ENCODE data around the gene PEX11B. TPM values are rescaled to one million over a fixed set of nuclear protein-coding genes. Genes with fewer than 3 reads are reported as not detected.

Gene PEX11B
- total RNA-seq, 1 donor from 2014 or later = 20.7 TPM

DNA sequence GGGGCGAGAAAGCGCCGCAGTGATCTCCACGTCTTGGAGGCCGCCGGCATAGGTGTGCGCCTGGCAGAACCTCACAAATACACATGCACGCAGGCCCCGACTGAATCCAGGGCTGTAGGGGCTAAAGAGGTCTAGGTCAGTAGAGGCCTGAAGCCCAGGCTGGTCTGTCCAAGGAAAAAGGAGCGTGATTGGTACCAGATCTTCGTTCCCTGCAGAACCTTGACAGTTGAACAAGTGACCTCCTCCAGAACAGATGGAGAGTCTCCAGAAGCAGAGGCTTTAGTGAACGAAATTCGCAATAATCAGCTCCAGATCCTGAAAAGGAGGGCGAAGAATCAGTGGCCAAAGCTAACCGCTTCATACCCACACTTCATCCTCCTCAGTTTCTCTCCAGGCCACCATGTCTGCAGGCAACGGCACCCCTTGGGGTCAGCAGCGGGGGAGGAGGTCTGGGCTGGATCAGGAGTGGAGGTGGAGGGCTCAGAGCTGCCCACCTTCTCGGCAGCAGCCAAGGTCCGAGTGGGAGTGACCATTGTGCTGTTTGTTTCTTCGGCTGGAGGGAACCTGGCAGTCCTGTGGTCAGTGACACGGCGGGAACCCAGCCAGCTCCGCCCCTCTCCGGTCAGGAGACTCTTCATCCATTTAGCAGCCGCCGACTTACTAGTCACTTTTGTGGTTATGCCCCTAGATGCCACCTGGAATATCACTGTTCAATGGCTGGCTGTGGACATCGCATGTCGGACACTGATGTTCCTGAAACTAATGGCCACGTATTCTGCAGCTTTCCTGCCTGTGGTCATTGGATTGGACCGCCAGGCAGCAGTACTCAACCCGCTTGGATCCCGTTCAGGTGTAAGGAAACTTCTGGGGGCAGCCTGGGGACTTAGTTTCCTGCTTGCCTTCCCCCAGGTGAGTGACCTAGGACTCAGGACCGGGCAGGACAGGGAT lies 749 bp upstream of the PEX11B start:
- peak; percentile 35 for ATAC-seq
- DNase-seq (ENCODE audit: low spot score) = peak; percentile 75
- intact Hi-C loops (cut with DNase I) = no loop called here

- no peak for ATAC-seq
Observed at GRCh38 chr1:145917595-145917994, 922 bp downstream of the PEX11B start.

DNA sequence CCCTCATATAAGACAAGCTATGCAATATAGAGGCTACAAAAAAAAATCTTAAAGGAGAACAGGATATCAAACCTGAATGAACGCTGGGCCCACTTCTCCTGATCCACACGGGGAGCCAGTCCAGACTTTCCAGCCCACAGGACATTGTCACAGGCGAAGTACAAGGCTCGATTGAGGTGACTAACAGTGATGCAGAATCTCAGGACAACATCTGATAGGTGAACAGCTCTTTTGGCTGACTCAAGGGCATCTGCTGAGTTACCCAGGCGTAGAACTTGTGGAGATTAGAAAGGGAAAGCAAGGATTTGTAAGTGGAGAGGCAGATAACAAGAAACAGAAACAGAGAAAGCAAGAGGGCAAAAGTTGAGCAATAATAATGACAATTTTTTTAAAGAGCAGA lies 1.8 kb downstream of the PEX11B start:
- no peak for DNase-seq (ENCODE audit: low spot score)
- intact Hi-C loops (cut with DNase I) = no loop called here

More at GRCh38 chr1:145917595-145917994, 922 bp downstream of the PEX11B start:
- intact Hi-C loops (cut with DNase I) = no loop called here
- DNase-seq (ENCODE audit: low spot score) = no peak

GRCh38 chr1:145912128-145912641 lies 6.3 kb downstream of the PEX11B start:
- intact Hi-C loops (cut with DNase I) = no loop called here
- no peak for ATAC-seq
- no peak for DNase-seq (ENCODE audit: low spot score)

More for the DNA sequence above, 1.8 kb downstream of the PEX11B start:
- ATAC-seq = no peak

DNA sequence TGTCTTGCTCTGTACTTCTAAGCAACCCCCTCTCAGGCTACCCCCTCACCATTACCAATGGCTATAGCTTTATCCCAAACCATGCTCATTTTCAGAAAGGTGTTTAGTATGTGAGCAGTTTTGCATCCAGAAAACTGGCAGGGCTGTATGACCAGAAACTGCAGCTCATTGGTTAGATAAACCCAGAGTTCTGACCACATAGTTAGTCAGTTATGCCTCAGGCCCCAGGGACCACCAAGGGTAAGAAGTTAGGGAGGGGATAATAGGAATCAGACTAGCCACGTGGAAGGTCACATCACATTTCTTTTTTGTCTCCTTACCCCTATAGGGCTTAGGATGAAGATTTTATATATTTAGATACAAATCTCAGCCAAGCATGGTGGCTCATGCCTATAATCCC lies 9.9 kb downstream of the PEX11B start:
- intact Hi-C loops (cut with DNase I) = no loop called here

GRCh38 chr1:145906954-145907753 lies 11.4 kb downstream of the PEX11B start:
- intact Hi-C loops (cut with DNase I) = no loop called here
- ATAC-seq = no peak
- peak; percentile 45 for DNase-seq (ENCODE audit: low spot score)

More for the DNA sequence above, 9.9 kb downstream of the PEX11B start:
- DNase-seq (ENCODE audit: low spot score) = no peak
- ATAC-seq = no peak

- ATAC-seq (no peak), DNase-seq (ENCODE audit: low spot score) (no peak)
- intact Hi-C loops (cut with DNase I) = no loop called here
Observed at GRCh38 chr1:145901312-145902021, 17.1 kb downstream of the PEX11B start.

DNA sequence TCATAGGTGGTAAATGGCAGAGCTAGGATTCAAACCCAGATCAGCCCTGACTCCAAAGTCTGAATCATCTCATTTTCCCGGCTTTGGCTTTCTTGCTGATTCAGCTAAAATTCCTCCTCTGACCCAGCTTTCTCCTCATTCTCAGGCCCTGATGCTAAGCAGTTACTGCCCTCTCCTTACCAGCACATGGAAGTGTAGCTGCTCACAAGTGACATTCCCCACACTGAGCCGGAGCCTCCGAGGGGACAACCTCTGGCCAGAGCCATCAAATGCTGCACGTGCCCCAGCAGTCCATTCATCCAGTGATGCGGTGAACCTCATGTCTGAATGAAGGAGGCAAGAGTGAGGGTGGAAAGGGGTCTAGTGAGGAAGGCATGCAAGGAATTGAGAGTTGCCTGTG lies 19.8 kb downstream of the PEX11B start:
- DNase-seq (ENCODE audit: low spot score) (no peak), ATAC-seq (no peak)
- intact Hi-C loops (cut with DNase I) = no loop called here

- ATAC-seq (no peak), DNase-seq (ENCODE audit: low spot score) (no peak)
- intact Hi-C loops (cut with DNase I) = no loop called here
Observed at GRCh38 chr1:145897969-145898368, 20.5 kb downstream of the PEX11B start.

- intact Hi-C loops (cut with DNase I) = no loop called here
- ATAC-seq (no peak), DNase-seq (ENCODE audit: low spot score) (no peak)
Observed at GRCh38 chr1:145895471-145895870, 23.0 kb downstream of the PEX11B start.

DNA sequence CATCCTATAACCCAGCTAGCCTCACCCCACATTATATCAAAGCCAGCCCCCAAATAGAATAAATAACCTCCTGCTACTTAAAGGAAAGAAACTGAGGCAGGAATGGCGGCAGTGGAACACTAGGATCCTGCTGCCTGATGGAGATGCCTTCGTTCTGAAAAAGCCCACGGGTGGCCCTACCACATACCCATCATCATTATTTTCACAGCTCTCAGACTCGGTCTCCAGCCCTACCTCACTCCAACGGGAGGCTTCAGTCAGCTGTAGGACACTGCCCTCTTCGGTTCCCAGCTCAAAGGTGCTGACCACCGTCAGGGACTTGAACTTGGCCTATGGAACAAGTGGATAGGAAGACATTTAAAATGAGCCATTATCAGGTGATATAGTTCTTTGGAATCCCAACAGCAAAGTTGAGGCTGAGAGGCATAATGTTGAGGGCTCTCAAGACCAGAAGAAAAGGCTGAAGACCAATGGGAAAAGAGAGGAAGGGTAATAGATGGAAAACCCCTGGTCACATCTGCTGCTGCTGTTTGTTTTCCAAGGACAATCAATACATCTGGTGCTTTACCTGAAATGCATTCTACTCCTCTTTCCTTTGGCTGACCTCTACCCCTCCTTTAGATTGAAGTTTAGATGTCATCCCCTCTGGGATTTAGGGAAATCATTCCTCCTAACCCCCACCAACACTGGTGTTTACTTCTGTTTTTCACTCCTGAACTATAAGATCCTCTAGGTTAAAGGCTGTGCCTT lies 25.0 kb downstream of the PEX11B start:
- intact Hi-C loops (cut with DNase I) = no loop called here
- DNase-seq (ENCODE audit: low spot score) (no peak), ATAC-seq (no peak)

GRCh38 chr1:145892486-145893087 lies 25.9 kb downstream of the PEX11B start:
- intact Hi-C loops (cut with DNase I) = no loop called here
- ATAC-seq (peak; percentile 45), DNase-seq (ENCODE audit: low spot score) (no peak)

- DNase-seq (ENCODE audit: low spot score) (peak; percentile 96), ATAC-seq (peak; percentile 96)
- intact Hi-C loops (cut with DNase I) = no loop called here
Observed at GRCh38 chr1:145891587-145892485, 26.7 kb downstream of the PEX11B start.

GRCh38 chr1:145891143-145891542 lies 27.4 kb downstream of the PEX11B start:
- ATAC-seq (peak; percentile 20), DNase-seq (ENCODE audit: low spot score) (no peak)
- intact Hi-C loops (cut with DNase I) = no loop called here

DNA sequence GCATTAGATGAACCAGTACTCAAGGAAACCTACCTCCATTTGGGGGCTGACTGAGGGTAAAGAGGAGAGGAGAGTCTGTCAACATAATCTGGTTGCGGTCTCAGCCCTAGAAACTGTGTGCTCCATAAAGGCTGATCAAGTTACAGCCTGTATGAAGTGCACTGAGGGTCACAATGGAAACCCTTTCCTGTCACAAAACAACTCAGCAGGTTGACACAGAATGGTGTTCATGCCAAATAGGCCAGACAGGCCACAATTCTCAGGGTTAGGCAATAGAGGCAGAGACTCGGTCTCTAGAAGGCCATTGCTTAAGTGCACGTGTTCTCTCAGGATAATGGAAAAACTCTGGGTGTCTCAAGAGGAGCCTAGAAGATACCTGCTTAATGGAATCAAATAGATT lies 28.8 kb downstream of the PEX11B start:
- no peak for ATAC-seq
- DNase-seq (ENCODE audit: low spot score) = no peak
- intact Hi-C loops (cut with DNase I) = no loop called here

DNA sequence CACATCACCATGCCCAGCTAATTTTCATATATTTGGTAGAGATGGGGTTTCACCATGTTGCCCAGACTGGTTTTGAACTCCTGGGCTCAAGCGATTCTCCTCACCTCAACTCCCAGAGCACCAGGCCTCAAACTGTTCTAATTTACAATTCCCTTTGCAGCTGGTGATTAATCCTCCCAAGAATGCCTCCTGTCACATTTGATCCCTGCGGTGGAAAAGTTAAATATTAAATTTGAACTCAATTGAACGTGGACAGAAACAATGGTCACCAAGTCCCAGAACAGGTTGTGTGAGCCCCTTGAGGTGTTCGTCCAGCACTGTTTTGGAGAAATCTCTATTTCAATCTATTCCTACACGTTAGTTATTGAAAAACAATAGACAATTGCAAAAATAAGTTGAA lies 30.9 kb downstream of the PEX11B start:
- ATAC-seq = no peak
- no peak for DNase-seq (ENCODE audit: low spot score)
- intact Hi-C loops (cut with DNase I) = no loop called here

- intact Hi-C loops (cut with DNase I) = no loop called here
- ATAC-seq (no peak), DNase-seq (ENCODE audit: low spot score) (no peak)
Observed at GRCh38 chr1:145886816-145887215, 31.7 kb downstream of the PEX11B start.
